H1 (cell line): ENCODE data around the gene PRKN. TPM values are rescaled to one million over a fixed set of nuclear protein-coding genes. Genes with fewer than 3 reads are reported as not detected.

Experiments
- CTCF ChIA-PET: fragments of 300-600 bp; sonication (Branson Sonifier 250); formaldehyde crosslinking; loops from one replicate; lab custom pipeline; 2021; ENCODE audit not compliant: partially characterized antibody; lab: Charles Lee
- POLR2A ChIA-PET: fragments of 300-600 bp; sonication (Branson Sonifier 250); formaldehyde crosslinking; loops from one replicate; lab custom pipeline; 2021; ENCODE audit warnings: inconsistent platforms; ENCODE audit not compliant: partially characterized antibody; lab: Charles Lee
- DNase-seq, 2 experiments: peaks; one replicate each; pipeline versions ENCODE4 v3.0.0 to v3.0.0-alpha.2; 2010 to 2022; ENCODE audit warnings: low spot score in 2 of 2, low read depth in 1 of 2, mixed read lengths in 1 of 2
- FAIRE-seq: peaks from 2 replicates; lab custom pipeline; 2011; peaks lifted over from hg19 to GRCh38; lab: Jason Lieb, UNC
- H2AFZ ChIP-seq: 2 replicates; pipeline ENCODE4 v1.8.1; 2012; ENCODE audit warnings: low read length, inconsistent platforms
- H2AK5ac ChIP-seq: 2 replicates; pipeline ENCODE4 v1.6.1; 2013; ENCODE audit warnings: low read depth, low read length
- H2BK120ac ChIP-seq: replicated peaks from 2 replicates; pipeline ENCODE3; 2013; ENCODE audit warnings: low read depth, low read length, inconsistent platforms
- H2BK12ac ChIP-seq: 2 replicates; pipeline ENCODE4 v1.6.1; 2013; ENCODE audit warnings: low read depth, low read length
- H2BK15ac ChIP-seq: 2 replicates; pipeline ENCODE4 v1.6.1; 2013; ENCODE audit warnings: low read length
- H2BK20ac ChIP-seq: 2 replicates; pipeline ENCODE4 v1.6.1; 2013; ENCODE audit warnings: low read length
- H2BK5ac ChIP-seq: 2 replicates; pipeline ENCODE4 v1.6.1; 2013; ENCODE audit warnings: low read depth, low read length
- H3K14ac ChIP-seq: 2 replicates; pipeline ENCODE4 v1.6.1; 2013; ENCODE audit warnings: inconsistent platforms; ENCODE audit not compliant: insufficient read length
- H3K18ac ChIP-seq: 2 replicates; pipeline ENCODE4 v1.6.1; 2013; ENCODE audit warnings: low read length; ENCODE audit errors: extremely low read depth
- H3K23ac ChIP-seq: 2 replicates; pipeline ENCODE4 v1.6.1; 2013; ENCODE audit warnings: inconsistent platforms; ENCODE audit not compliant: insufficient read length
- H3K23me2 ChIP-seq: 2 replicates; pipeline ENCODE4 v1.6.1; 2013; ENCODE audit warnings: low read depth, low read length
- H3K27ac ChIP-seq: 2 replicates; pipeline ENCODE4 v1.6.1; 2011; ENCODE audit warnings: low read depth, low read length, inconsistent platforms
- H3K27me3 ChIP-seq, 4 experiments: replicated peaks in 1 of 4; 1 replicate in 1 of 4; 2 replicates in 3 of 4; pipeline versions ENCODE4 v1.6.1 to v1.8.1; 2011 to 2013; ENCODE audit warnings: low read length in 3 of 4, mild to moderate bottlenecking in 3 of 4, inconsistent platforms in 2 of 4, mixed read lengths in 2 of 4, moderate library complexity in 1 of 4; ENCODE audit not compliant: control insufficient read depth in 3 of 4, insufficient read depth in 3 of 4; ENCODE audit errors: extremely low read depth in 1 of 4
- H3K36me3 ChIP-seq, 4 experiments: 2 replicates each; pipeline versions ENCODE4 v1.6.1 to v1.8.1; 2011 to 2013; ENCODE audit warnings: mild to moderate bottlenecking in 4 of 4, low read length in 3 of 4, moderate library complexity in 2 of 4, control low read depth in 1 of 4, inconsistent platforms in 1 of 4; ENCODE audit not compliant: insufficient read depth in 4 of 4, control insufficient read depth in 2 of 4
- H3K4ac ChIP-seq: replicated peaks from 2 replicates; pipeline ENCODE3; 2013; ENCODE audit warnings: low read length, low read depth, mixed read lengths, inconsistent platforms; ENCODE audit not compliant: insufficient read length
- H3K4me1 ChIP-seq, 4 experiments: replicated peaks in 1 of 4; 1 replicate in 1 of 4; 2 replicates in 3 of 4; pipeline versions ENCODE4 v1.6.1 to v1.8.1; 2011 to 2013; ENCODE audit warnings: low read length in 3 of 4, inconsistent platforms in 2 of 4, mixed read lengths in 1 of 4; ENCODE audit not compliant: insufficient read depth in 4 of 4, control insufficient read depth in 3 of 4
- H3K4me2 ChIP-seq, 2 experiments: 2 replicates each; pipeline versions ENCODE4 v1.6.1 to v1.8.1; 2011 to 2013; ENCODE audit warnings: low read depth in 2 of 2, low read length in 2 of 2, control low read depth in 1 of 2, inconsistent platforms in 1 of 2, mild to moderate bottlenecking in 1 of 2; ENCODE audit not compliant: insufficient read depth in 1 of 2
- H3K4me3 ChIP-seq, 4 experiments: fragments of 200-600, 300-600 bp in 1 of 4; sonication (generic), shearing (Covaris generic), sonication (Bioruptor Twin) in 1 of 4; 2 replicates each; pipeline versions ENCODE4 v1.5.1 to v1.8.1; 2011 to 2016; ENCODE audit warnings: low read length in 4 of 4, low read depth in 3 of 4, control low read depth in 2 of 4, inconsistent platforms in 2 of 4, mild to moderate bottlenecking in 2 of 4, mixed read lengths in 1 of 4, moderate library complexity in 1 of 4; ENCODE audit not compliant: insufficient read depth in 2 of 4; ENCODE audit errors: extremely low read depth in 1 of 4
- H3K56ac ChIP-seq: replicated peaks from 2 replicates; pipeline ENCODE3; 2013; ENCODE audit warnings: low read depth, mild to moderate bottlenecking, mixed read lengths, low read length, inconsistent platforms; ENCODE audit not compliant: insufficient read length
- H3K79me1 ChIP-seq: 2 replicates; pipeline ENCODE4 v1.6.1; 2013; ENCODE audit warnings: low read depth, low read length, control low read depth
- H3K79me2 ChIP-seq, 2 experiments: 2 replicates each; pipeline versions ENCODE4 v1.6.1 to v1.8.1; 2012 to 2013; ENCODE audit warnings: low read length in 2 of 2, mild to moderate bottlenecking in 2 of 2, inconsistent platforms in 1 of 2; ENCODE audit not compliant: insufficient read depth in 2 of 2, control insufficient read depth in 1 of 2
- H3K9ac ChIP-seq, 4 experiments: replicated peaks in 1 of 4; 1 replicate in 1 of 4; 2 replicates in 3 of 4; pipeline versions ENCODE4 v1.6.1 to v1.8.1; 2011 to 2013; ENCODE audit warnings: low read depth in 3 of 4, low read length in 3 of 4, control low read depth in 2 of 4, mild to moderate bottlenecking in 2 of 4, moderate library complexity in 2 of 4, inconsistent platforms in 1 of 4; ENCODE audit errors: extremely low read depth in 1 of 4
- H3K9me3 ChIP-seq, 2 experiments: 2 replicates each; pipeline versions ENCODE4 v1.6.1 to v1.8.1; 2012 to 2013; ENCODE audit warnings: mild to moderate bottlenecking in 2 of 2, moderate library complexity in 2 of 2, control low read depth in 1 of 2, inconsistent platforms in 1 of 2, low read depth in 1 of 2, low read length in 1 of 2, mixed read lengths in 1 of 2; ENCODE audit not compliant: insufficient read depth in 2 of 2
- H4K20me1 ChIP-seq, 2 experiments: replicated peaks in 1 of 2; 2 replicates each; pipeline versions ENCODE3 to v1.8.1; 2011 to 2013; ENCODE audit warnings: inconsistent platforms in 2 of 2, low read length in 2 of 2, mild to moderate bottlenecking in 1 of 2; ENCODE audit not compliant: insufficient read depth in 2 of 2, control insufficient read depth in 1 of 2
- H4K5ac ChIP-seq: 2 replicates; pipeline ENCODE4 v1.6.1; 2013; ENCODE audit warnings: low read length, low read depth, mixed read lengths, inconsistent platforms; ENCODE audit not compliant: insufficient read length
- H4K8ac ChIP-seq: 2 replicates; pipeline ENCODE4 v1.8.0; 2013; ENCODE audit warnings: mild to moderate bottlenecking, moderate library complexity, low read length, inconsistent platforms; ENCODE audit not compliant: insufficient read depth; ENCODE audit errors: extremely low read depth
- H4K91ac ChIP-seq: replicated peaks from 2 replicates; pipeline ENCODE3; 2013; ENCODE audit warnings: low read length, mixed read lengths, inconsistent platforms; ENCODE audit not compliant: insufficient read length
- ASH2L ChIP-seq: fragments of 200-600, 300-600 bp; sonication (generic); IDR thresholded peaks from one replicate; pipeline ENCODE4 v1.7.1; 2017; ENCODE audit warnings: low read length
- BACH1 ChIP-seq: IDR thresholded peaks from 2 replicates; pipeline ENCODE4 v1.6.1; 2012; ENCODE audit warnings: low read length, improper control_type of control experiment
- BCL11A ChIP-seq, 2 experiments: IDR thresholded peaks; one replicate each; pipeline ENCODE4 v1.6.1; 2011; ENCODE audit warnings: low read depth in 2 of 2, low read length in 2 of 2, mild to moderate bottlenecking in 2 of 2
- CBX5 ChIP-seq: fragments of 300-800, 300-1000 bp; sonication (generic); IDR thresholded peaks from 2 replicates; pipeline ENCODE4 v1.7.1; 2016; ENCODE audit warnings: antibody characterized with exemption, low read length, low read depth
- CBX8 ChIP-seq: fragments of 300-800, 300-1000 bp; sonication (generic); IDR thresholded peaks from 2 replicates; pipeline ENCODE4 v1.7.1; 2016; ENCODE audit warnings: low read depth, low read length, borderline replicate concordance
- CREB1 ChIP-seq: IDR thresholded peaks from 2 replicates; pipeline ENCODE4 v1.6.1; 2012; ENCODE audit warnings: inconsistent platforms
- EGR1 ChIP-seq: IDR thresholded peaks from 2 replicates; pipeline ENCODE4 v1.6.1; 2011; ENCODE audit warnings: low read depth, low read length, borderline replicate concordance
- JUN ChIP-seq: IDR thresholded peaks from 2 replicates; pipeline ENCODE4 v1.6.1; 2011; ENCODE audit warnings: low read depth, mild to moderate bottlenecking, improper control_type of control experiment, low read length
- KDM5A ChIP-seq: fragments of 200-600 bp; IDR thresholded peaks from 2 replicates; pipeline ENCODE4 v1.7.1; 2012; ENCODE audit warnings: mild to moderate bottlenecking, low read length, inconsistent platforms, mixed read lengths
- POLR2AphosphoS5 ChIP-seq: IDR thresholded peaks from 2 replicates; pipeline ENCODE4 v1.6.1; 2011; ENCODE audit warnings: low read depth, low read length
- RBBP5 ChIP-seq: IDR thresholded peaks from 2 replicates; pipeline ENCODE4 v1.7.1; 2012; ENCODE audit warnings: low read depth, mild to moderate bottlenecking, inconsistent platforms, low read length, moderate library complexity, borderline replicate concordance
- RFX5 ChIP-seq: IDR thresholded peaks from 2 replicates; pipeline ENCODE4 v1.6.1; 2011; ENCODE audit warnings: low read depth, low read length, improper control_type of control experiment, borderline replicate concordance
- RNF2 ChIP-seq: fragments of 200-900, 300-1000 bp; sonication (generic); IDR thresholded peaks from 2 replicates; pipeline ENCODE4 v1.7.1; 2016; ENCODE audit warnings: borderline replicate concordance, low read depth, mild to moderate bottlenecking, antibody characterized with exemption, low read length; ENCODE audit not compliant: poor library complexity, severe bottlenecking; ENCODE audit errors: missing control alignments
- SIRT6 ChIP-seq: IDR thresholded peaks from one replicate; pipeline ENCODE4 v1.7.1; 2012; ENCODE audit warnings: low read length, inconsistent platforms
- WGBS, 2 experiments: shearing (Covaris generic) in 1 of 2; methylation state at CpG; one replicate each; pipeline versions ENCODE4 v1.1.6 to v1.1.7; 2013 to 2015; ENCODE audit warnings: low lambda C conversion rate in 2 of 2, mixed read lengths in 2 of 2, inconsistent platforms in 1 of 2, low coverage in 1 of 2, missing lambda C conversion rate in 1 of 2; ENCODE audit not compliant: insufficient replicate concordance in 2 of 2, insufficient coverage in 1 of 2, insufficient read length in 1 of 2; ENCODE audit errors: extremely low coverage in 1 of 2, missing lambda C conversion rate in 1 of 2; 5-methylcytosine and 5-hydroxymethylcytosine counted together
- polyA plus RNA-seq, 7 experiments: library from polyadenylated mRNA; depleted of rRNA in 3 of 7; stranded (reverse) in 5 of 7; unstranded in 2 of 7; fragments of >200 nt in 5 of 7; fragments of 200-250 nt in 2 of 7; gene quantifications; 1 replicate in 5 of 7; 2 replicates in 1 of 7; 4 replicates in 1 of 7; pipeline versions ENCODE4 v1.2.1 to v1.2.3, GENCODE V29; 2011 to 2013; ENCODE audit warnings: missing spikeins in 2 of 7, mixed read lengths in 2 of 7
- total RNA-seq: library from RNA; stranded (reverse); fragmentation: NEBNext Ultra II Directional; extraction: Animal tissue kit (Norgen Biotek cat#: 25700); gene quantifications from 2 replicates; pipeline ENCODE4 v1.2.1, GENCODE V29; 2021
- TF ChIP-seq, protein P1 (sequence below): IDR thresholded peaks from 2 replicates; pipeline ENCODE4 v1.6.1; 2011; ENCODE audit warnings: low read length, improper control_type of control experiment

PRKN gene
- total and polyA plus RNA-seq, 2 of the 8 experiments (the other 6 are each of a cell fraction or from before 2014, with no cell fraction given) = 0.13 to 0.29 TPM

DNA sequence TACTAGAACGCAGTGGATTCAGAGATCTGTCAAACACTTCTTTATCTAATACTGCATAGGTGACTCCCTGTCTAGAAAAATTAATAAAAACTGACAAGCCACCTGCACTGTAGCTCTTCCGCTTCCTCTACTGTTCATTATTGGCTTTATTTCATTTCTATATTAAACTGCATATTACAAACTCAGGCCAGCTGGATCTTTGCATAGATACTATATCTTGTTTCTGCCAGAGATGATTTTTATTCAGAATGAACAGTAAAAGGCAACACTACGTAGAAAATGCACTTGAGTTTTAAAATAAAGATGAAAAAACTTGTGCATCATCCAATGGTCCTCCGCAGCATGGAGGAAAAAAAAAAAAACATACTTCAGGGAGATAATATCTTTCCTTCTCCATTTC, 508.3 kb downstream of the PRKN start:
- Histone ChIP-seq H3K56ac (no peak overlapping the region), H2BK5ac (no peak overlapping the region), H3K79me2 (no peaks in the 10 kb centered on the region), H3K4me1 (no peaks in the 10 kb centered on the region), H3K9me3 (no peaks in the 10 kb centered on the region), H3K14ac (no peak overlapping the region), H2BK15ac (no peak overlapping the region), H3K23me2 (no peaks in the 10 kb centered on the region; the same call in 1 of the 2 replicates), H3K4me3 (no peak overlapping the region), H3K27ac (no peak overlapping the region), H2AFZ (no peak overlapping the region), H2AK5ac (no peak overlapping the region), H3K79me1 (no peaks in the 10 kb centered on the region), H3K36me3 (no peaks in the 10 kb centered on the region), H2BK12ac (no peak overlapping the region), H3K4ac (no peak overlapping the region), H4K8ac (no peak overlapping the region), H2BK120ac (no peak overlapping the region), H4K20me1 (no peaks in the 10 kb centered on the region), H3K18ac (no peak overlapping the region), H4K91ac (no peak overlapping the region), H2BK20ac (no peak overlapping the region), H3K23ac (no peak overlapping the region), H3K27me3 (no peaks in the 10 kb centered on the region), H3K9ac (no peak overlapping the region), H3K4me2 (no peak overlapping the region), H4K5ac (no peak overlapping the region)
- FAIRE-seq (no peak), DNase-seq (no peak)
- WGBS, 2 experiments = 86% methylated on average over 4 of the region's 4 CpGs; no CpG with 5 or more reads in 1 of the 2 experiments
- POLR2A ChIA-PET = no interaction called here
- CTCF ChIA-PET = interaction anchor here (0.7 kb wide), 1 partner anchor 90 kb away, joined by 4 read pairs; no protein-coding TSS in a partner anchor
- TF ChIP-seq RBBP5 = no peak
- no peak for TF ChIP-seq KDM5A
- no peak for TF ChIP-seq BCL11A (IDR thresholded peaks at IDR 0.05; ENCODE audit: low read depth in 2 of 2, low read length in 2 of 2)
- no peak for TF ChIP-seq POLR2AphosphoS5
- TF ChIP-seq EGR1 = no peak
- TF ChIP-seq ASH2L = no peak
- no peak for TF ChIP-seq BACH1
- no peak for TF ChIP-seq CBX5
- TF ChIP-seq CREB1 = no peak
- TF ChIP-seq, protein P1, sequence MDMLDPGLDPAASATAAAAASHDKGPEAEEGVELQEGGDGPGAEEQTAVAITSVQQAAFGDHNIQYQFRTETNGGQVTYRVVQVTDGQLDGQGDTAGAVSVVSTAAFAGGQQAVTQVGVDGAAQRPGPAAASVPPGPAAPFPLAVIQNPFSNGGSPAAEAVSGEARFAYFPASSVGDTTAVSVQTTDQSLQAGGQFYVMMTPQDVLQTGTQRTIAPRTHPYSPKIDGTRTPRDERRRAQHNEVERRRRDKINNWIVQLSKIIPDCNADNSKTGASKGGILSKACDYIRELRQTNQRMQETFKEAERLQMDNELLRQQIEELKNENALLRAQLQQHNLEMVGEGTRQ = no peak
- no peak for TF ChIP-seq RNF2
- no peak for TF ChIP-seq CBX8
- TF ChIP-seq JUN = no peak
- TF ChIP-seq SIRT6 = no peak
- TF ChIP-seq RFX5 = no peak
